ENCODE measurements around the gene BIN1.
A peak's percentile ranks its signal among the peaks of the same experiment; 100 is the strongest.

The BIN1 gene

GRCh38 chr2:127088706-127089105 is 18.2 kb downstream of the BIN1 start:
- no peak for DNase-seq

GRCh38 chr2:127087791-127088495 is 19.0 kb downstream of the BIN1 start:
- DNase-seq, result no peak

- DNase-seq, result peak; percentile 76 to 84
Observed at GRCh38 chr2:127086990-127087790, 19.8 kb downstream of the BIN1 start.

GRCh38 chr2:127085317-127085681 is 21.7 kb downstream of the BIN1 start:
- DNase-seq, result peak; percentile 19 to 42

GRCh38 chr2:127084611-127085316 is 22.2 kb downstream of the BIN1 start:
- no peak for DNase-seq

- no peak for DNase-seq
Observed at GRCh38 chr2:127083819-127084503, 23.0 kb downstream of the BIN1 start.

GRCh38 chr2:127082974-127083373 is 24.0 kb downstream of the BIN1 start:
- DNase-seq, result no peak

GRCh38 chr2:127081826-127082633 is 24.9 kb downstream of the BIN1 start:
- DNase-seq, result no peak

- DNase-seq, result no peak
Observed at GRCh38 chr2:127080938-127081755, 25.8 kb downstream of the BIN1 start.

GRCh38 chr2:127080226-127080937 is 26.6 kb downstream of the BIN1 start:
- DNase-seq, result no peak

GRCh38 chr2:127079358-127079920 is 27.5 kb downstream of the BIN1 start:
- no peak for DNase-seq

GRCh38 chr2:127078666-127079270 is 28.2 kb downstream of the BIN1 start:
- DNase-seq, result no peak

GRCh38 chr2:127078028-127078427 is 28.9 kb downstream of the BIN1 start:
- no peak for DNase-seq

GRCh38 chr2:127076924-127077323 is 30.0 kb downstream of the BIN1 start:
- DNase-seq, result no peak

- DNase-seq, result no peak
Observed at GRCh38 chr2:127076290-127076689, 30.7 kb downstream of the BIN1 start.

GRCh38 chr2:127075821-127076220 is 31.1 kb downstream of the BIN1 start:
- no peak for DNase-seq

GRCh38 chr2:127074936-127075335 is 32.0 kb downstream of the BIN1 start:
- no peak for DNase-seq

GRCh38 chr2:127074358-127074757 is 32.6 kb downstream of the BIN1 start:
- DNase-seq, result no peak

GRCh38 chr2:127072970-127073369 is 34.0 kb downstream of the BIN1 start:
- DNase-seq, result no peak

- peak in 1 of 2 experiments; percentile 2 for DNase-seq
Observed at GRCh38 chr2:127072396-127072795, 34.6 kb downstream of the BIN1 start.
